Fibroblast of the aortic adventitia (primary cell): ENCODE data around the gene TRIM46. TPM values are rescaled to one million over a fixed set of nuclear protein-coding genes. Genes with fewer than 3 reads are reported as not detected.
A peak's percentile ranks its signal among the peaks of the same experiment; 100 is the strongest.
"Not testable (repeated sequence)": the region's sequence is repeated elsewhere in the genome, so short reads cannot be mapped to it uniquely, and the experiment has no call there.

Experiments
- DNase-seq: peaks from one replicate; pipeline ENCODE4 v3.0.0-alpha.2; 2010; ENCODE audit warnings: low read depth
- H3K4me3 ChIP-seq: 2 replicates; pipeline ENCODE4 v1.5.1; 2011; ENCODE audit warnings: low read depth, mild to moderate bottlenecking, control low read depth, low read length, moderate library complexity
- total RNA-seq: library from RNA; depleted of rRNA; stranded (reverse); fragments of >200 nt; gene quantifications from 2 replicates; pipeline ENCODE4 v1.2.3, GENCODE V29; 2012; ENCODE audit warnings: low replicate concordance
- TF ChIP-seq, protein P1 (sequence below): IDR thresholded peaks from 2 replicates; pipeline ENCODE4 v1.5.1; 2011; ENCODE audit warnings: mild to moderate bottlenecking, low read length, control low read depth, inconsistent platforms; ENCODE audit not compliant: insufficient read depth

TRIM46 gene
- total RNA-seq, 1 donor = 5.2 TPM

DNA sequence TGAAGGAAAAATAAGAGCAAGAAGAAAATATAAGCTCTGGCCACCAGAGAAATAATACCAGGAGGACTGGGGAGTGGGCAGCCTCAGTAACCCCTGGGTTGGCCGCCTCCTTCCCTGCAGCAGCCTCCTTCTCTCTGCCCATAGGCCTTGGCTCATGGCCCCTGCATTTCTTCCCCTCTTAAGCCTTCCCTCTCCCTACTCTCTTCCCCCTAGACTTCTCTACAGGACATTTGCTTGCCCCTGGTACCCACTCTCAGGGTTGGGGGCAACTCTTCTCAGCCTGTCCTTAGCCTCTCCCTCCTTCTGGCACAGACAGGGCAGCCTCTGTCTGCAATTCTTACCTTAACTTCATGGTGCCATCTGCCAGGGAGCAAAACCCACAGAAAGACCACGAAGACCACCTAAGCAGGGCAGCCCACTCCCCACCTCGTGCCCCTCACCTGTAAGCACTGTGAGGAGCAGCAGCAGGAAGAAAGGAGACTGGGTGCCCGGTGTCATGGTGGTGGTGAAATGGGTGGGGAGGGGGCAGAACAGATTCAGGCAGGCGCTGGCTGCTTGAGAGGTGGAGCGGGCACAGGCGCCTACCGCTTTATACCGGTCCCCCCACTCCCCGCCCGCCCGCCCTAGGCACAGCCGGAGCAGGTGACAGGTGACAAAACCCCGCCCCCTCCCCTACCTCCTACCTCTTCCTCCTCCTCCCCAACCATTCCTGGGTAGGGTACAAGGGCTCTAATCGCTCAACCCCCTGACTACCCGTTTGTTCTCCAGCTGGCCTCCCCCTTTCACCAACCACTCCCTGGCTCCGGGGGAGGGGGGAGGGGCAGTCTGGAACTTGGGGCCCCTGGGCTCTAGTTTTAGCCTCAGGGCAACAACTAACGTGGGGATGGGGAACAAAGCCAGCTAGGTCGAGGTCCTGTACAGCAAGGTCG is 19.0 kb downstream of the TRIM46 start:
- DNase-seq = no peak
- H3K4me3 ChIP-seq = peak overlapping the region; percentile 70

DNA sequence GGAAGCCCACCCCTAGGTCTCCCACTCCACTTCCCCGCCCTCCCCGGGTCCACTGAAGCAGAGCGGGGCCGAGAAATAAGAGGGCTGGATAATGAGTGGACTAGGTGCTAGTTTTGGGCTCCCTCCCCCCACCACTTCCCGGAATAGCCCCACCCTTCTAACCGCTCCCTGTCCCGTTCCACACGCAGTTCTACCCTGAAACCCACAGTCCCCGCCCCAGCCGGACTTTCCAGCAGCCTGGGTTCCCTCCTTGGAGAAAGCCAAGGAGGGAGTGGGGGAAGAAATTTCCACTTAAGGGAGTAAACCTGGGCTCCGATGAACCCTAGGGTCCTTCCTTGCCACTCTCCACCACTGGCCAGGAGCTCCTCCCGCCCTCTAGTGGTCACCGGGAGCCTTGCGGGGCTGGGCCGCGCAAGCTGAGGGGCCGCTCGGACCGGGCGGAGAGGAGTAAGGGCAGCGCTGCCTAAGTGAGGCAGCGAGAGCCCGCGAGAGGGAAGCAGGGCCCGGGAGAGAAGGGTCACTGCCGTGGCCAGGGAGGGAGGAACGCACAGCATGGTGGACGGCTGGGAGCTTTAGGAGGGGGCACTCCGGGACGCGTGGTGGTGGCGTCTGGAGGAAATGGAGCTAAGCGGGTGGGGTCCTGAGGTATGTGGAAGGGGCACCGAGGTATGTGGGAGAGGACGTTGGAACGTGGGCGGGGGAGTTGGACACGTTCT is 19.8 kb downstream of the TRIM46 start:
- peak; percentile 96 for DNase-seq
- peak overlapping the region; percentile 70 for H3K4me3 ChIP-seq
- TF ChIP-seq, protein P1, sequence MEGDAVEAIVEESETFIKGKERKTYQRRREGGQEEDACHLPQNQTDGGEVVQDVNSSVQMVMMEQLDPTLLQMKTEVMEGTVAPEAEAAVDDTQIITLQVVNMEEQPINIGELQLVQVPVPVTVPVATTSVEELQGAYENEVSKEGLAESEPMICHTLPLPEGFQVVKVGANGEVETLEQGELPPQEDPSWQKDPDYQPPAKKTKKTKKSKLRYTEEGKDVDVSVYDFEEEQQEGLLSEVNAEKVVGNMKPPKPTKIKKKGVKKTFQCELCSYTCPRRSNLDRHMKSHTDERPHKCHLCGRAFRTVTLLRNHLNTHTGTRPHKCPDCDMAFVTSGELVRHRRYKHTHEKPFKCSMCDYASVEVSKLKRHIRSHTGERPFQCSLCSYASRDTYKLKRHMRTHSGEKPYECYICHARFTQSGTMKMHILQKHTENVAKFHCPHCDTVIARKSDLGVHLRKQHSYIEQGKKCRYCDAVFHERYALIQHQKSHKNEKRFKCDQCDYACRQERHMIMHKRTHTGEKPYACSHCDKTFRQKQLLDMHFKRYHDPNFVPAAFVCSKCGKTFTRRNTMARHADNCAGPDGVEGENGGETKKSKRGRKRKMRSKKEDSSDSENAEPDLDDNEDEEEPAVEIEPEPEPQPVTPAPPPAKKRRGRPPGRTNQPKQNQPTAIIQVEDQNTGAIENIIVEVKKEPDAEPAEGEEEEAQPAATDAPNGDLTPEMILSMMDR = peak; percentile 99

More for the DNA sequence above, 19.0 kb downstream of the TRIM46 start:
- TF ChIP-seq, protein P1 = no peak

- H3K4me3 ChIP-seq = peak overlapping the region; percentile 70
- DNase-seq = not testable (repeated sequence)
These were observed 20.3 kb downstream of the TRIM46 start for GRCh38 chr1:155193991-155194240.

DNA sequence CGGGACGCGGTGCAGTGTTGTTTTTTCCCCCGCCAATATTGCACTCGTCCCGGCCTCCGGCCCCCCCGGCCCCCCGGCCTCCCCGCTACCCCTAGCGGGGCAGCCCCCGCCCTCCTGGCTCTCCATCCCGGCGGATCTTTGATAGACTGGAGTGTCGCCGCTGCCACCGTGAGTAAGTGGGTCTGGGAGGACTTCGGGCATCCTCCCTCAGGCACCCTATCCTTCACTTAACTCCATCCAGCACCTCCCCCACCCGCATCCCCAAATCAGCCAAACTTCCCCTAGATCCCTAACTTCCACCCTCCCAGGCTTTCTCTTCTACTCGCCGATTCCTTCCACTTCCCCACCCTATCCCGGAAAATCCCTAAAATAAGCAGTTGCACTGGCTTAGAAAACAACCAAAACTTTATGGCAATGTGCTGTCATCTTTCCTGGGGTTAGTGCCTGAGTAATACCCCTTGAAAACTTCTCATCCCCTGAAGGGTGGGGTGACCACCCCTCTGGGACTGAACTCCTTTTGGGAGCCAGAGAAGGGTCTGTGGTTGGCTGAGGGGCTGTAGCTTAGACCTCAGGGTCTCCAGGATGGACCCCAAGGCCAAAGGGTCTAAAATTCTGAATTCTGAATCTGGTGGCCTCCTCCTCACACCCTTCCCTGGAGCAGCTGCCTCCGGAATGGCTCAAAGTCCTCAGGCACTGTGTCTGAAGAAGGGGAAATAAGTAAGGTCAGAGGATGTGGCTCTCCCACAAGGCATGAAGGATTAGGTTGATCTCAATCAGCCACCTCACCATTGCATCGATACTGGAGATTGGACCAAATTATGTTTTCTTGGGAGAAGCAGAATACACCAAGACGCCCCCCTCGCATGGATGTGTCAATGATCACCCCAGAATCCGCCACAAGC is 21.8 kb downstream of the TRIM46 start:
- TF ChIP-seq, protein P1 = no peak
- DNase-seq = peak; percentile 34
- H3K4me3 ChIP-seq = peak overlapping the region; percentile 70

GRCh38 chr1:155196103-155196892 is 22.6 kb downstream of the TRIM46 start:
- TF ChIP-seq, protein P1 = no peak
- H3K4me3 ChIP-seq = peak overlapping the region; percentile 70
- DNase-seq = peak; percentile 15

- no peak overlapping the region for H3K4me3 ChIP-seq
- TF ChIP-seq, protein P1 = no peak
- DNase-seq = peak; percentile 59
These were observed 23.4 kb downstream of the TRIM46 start for GRCh38 chr1:155196893-155197638.
